Measurements from ENCODE around the gene PER3.

PER3 gene

DNA sequence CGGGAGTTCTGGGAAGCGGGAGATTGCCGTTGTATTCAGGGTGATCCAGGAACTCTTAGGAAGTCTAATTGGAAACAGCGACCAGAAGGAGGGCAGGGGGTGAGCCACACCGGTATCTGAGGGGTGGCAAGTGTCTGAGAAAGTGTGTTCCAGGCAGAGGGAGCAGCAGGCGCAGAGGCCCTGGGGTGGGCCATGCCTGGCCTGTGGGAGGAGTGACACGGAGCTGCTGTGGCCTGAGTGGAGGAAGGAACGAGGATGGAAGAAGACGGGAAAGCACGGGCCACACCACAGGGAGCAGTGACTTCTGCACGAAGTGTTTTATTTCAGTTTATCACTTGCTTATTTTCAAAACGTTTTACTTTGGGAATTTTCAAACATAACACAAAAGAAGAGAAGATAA, 11.3 kb downstream of the PER3 start:
- TF ChIP-seq, protein P1, sequence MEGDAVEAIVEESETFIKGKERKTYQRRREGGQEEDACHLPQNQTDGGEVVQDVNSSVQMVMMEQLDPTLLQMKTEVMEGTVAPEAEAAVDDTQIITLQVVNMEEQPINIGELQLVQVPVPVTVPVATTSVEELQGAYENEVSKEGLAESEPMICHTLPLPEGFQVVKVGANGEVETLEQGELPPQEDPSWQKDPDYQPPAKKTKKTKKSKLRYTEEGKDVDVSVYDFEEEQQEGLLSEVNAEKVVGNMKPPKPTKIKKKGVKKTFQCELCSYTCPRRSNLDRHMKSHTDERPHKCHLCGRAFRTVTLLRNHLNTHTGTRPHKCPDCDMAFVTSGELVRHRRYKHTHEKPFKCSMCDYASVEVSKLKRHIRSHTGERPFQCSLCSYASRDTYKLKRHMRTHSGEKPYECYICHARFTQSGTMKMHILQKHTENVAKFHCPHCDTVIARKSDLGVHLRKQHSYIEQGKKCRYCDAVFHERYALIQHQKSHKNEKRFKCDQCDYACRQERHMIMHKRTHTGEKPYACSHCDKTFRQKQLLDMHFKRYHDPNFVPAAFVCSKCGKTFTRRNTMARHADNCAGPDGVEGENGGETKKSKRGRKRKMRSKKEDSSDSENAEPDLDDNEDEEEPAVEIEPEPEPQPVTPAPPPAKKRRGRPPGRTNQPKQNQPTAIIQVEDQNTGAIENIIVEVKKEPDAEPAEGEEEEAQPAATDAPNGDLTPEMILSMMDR (IDR thresholded peaks at IDR 0.05; ENCODE audit: low read depth, low read length): no peak
- no peak for DNase-seq (ENCODE audit: low read depth, low spot score)
- no peak overlapping the region for H3K4me3 ChIP-seq (ENCODE audit: low read depth, low read length)
- in situ Hi-C loops (cut with HindIII; ENCODE audit: low sequenced_read_pairs): no loop called here

GRCh38 chr1:7805460-7805859, 21.4 kb downstream of the PER3 start:
- TF ChIP-seq, protein P1 (IDR thresholded peaks at IDR 0.05; ENCODE audit: low read depth, low read length): no peak
- DNase-seq (ENCODE audit: low read depth, low spot score): no peak
- in situ Hi-C loops (cut with HindIII; ENCODE audit: low sequenced_read_pairs): no loop called here

GRCh38 chr1:7808253-7808844, 24.3 kb downstream of the PER3 start:
- TF ChIP-seq, protein P1 (IDR thresholded peaks at IDR 0.05; ENCODE audit: low read depth, low read length): peak; percentile 58
- DNase-seq (ENCODE audit: low read depth, low spot score): peak; percentile 53
- no peak overlapping the region for H3K4me3 ChIP-seq (ENCODE audit: low read depth, low read length)
- in situ Hi-C loops (cut with HindIII; ENCODE audit: low sequenced_read_pairs): no loop called here

More at GRCh38 chr1:7805460-7805859, 21.4 kb downstream of the PER3 start:
- H3K4me3 ChIP-seq (ENCODE audit: low read depth, low read length): no peak overlapping the region

DNA sequence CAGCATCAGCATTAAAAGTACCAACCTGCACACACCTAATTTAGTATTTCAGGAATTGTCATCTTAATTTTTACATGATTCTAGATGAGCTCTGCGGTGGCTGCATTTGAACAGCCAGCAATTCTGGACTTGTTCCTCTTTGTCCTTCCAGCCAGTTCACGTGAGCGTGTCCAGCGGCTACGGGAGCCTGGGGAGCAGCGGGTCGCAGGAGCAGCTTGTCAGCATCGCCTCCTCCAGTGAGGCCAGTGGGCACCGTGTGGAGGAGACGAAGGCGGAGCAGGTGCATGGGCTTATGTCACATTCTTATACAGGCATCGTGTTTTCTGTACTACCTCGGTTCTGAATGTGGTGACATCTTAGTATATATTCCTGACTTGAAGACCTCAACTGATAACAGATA, 25.7 kb downstream of the PER3 start:
- TF ChIP-seq, protein P1 (IDR thresholded peaks at IDR 0.05; ENCODE audit: low read depth, low read length): no peak
- in situ Hi-C loops (cut with HindIII; ENCODE audit: low sequenced_read_pairs): no loop called here
- H3K4me3 ChIP-seq (ENCODE audit: low read depth, low read length): no peak overlapping the region
- DNase-seq (ENCODE audit: low read depth, low spot score): no peak

DNA sequence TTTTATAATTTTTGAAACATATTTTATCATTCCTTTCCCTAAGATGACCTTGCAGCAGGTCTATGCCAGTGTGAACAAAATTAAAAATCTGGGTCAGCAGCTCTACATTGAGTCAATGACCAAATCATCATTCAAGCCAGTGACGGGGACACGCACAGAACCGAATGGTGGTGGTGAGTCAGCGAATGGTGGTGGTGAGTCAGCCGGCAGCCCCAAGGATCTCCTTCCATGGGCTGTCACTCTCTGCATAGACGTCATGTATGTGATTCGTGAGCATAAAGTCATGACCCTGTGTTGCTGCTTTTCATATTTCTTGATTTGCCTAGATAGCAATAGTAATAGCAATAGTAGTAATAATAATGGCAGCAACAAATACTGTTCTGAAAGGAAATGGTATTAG, 26.3 kb downstream of the PER3 start:
- H3K4me3 ChIP-seq (ENCODE audit: low read depth, low read length): no peak overlapping the region
- DNase-seq (ENCODE audit: low read depth, low spot score): peak; percentile 90
- TF ChIP-seq, protein P1 (IDR thresholded peaks at IDR 0.05; ENCODE audit: low read depth, low read length): no peak
- in situ Hi-C loops (cut with HindIII; ENCODE audit: low sequenced_read_pairs): no loop called here

DNA sequence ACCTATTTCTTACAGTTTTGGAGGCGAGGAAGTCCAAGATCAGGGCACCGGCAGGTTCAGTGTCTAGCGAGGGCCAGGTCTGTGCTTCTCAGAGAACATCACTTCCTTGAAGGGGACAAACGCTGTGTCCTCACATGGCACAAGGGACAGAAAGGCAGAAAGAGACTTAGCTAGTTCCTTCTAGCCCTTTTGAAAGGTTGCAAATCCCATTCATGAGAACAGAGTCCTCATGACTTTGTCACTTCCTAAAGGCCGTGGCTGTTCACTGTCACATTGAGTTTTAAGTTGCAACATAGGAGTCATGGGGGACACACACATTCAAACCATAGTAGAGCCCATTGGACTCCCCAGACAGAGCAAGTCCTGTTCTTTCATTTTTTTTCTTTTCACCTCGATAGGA, 27.4 kb downstream of the PER3 start:
- TF ChIP-seq, protein P1 (IDR thresholded peaks at IDR 0.05; ENCODE audit: low read depth, low read length): no peak
- DNase-seq (ENCODE audit: low read depth, low spot score): no peak
- in situ Hi-C loops (cut with HindIII; ENCODE audit: low sequenced_read_pairs): no loop called here
- no peak overlapping the region for H3K4me3 ChIP-seq (ENCODE audit: low read depth, low read length)
